ENCODE data around the gene LCP2.

Gene LCP2

DNA sequence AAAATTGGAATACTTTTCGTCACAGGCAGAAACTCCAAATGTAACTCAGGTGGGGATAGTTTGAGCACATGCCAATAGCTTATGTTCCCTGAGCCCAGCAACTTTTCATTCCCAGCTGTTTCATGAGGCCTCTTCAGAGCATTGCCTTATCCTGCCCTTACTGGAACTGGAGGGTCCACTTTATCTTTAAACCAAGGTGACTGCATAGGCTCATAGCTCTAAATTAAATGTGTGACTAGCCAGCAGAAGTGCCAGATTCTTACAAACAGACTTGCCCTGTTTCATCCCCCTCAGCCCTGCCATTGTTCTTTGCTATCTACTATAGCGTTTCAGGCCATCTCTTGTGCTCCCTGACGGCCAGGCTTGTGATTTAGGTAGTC is 8.1 kb upstream of the LCP2 start:
- TF ChIP-seq, protein P1, sequence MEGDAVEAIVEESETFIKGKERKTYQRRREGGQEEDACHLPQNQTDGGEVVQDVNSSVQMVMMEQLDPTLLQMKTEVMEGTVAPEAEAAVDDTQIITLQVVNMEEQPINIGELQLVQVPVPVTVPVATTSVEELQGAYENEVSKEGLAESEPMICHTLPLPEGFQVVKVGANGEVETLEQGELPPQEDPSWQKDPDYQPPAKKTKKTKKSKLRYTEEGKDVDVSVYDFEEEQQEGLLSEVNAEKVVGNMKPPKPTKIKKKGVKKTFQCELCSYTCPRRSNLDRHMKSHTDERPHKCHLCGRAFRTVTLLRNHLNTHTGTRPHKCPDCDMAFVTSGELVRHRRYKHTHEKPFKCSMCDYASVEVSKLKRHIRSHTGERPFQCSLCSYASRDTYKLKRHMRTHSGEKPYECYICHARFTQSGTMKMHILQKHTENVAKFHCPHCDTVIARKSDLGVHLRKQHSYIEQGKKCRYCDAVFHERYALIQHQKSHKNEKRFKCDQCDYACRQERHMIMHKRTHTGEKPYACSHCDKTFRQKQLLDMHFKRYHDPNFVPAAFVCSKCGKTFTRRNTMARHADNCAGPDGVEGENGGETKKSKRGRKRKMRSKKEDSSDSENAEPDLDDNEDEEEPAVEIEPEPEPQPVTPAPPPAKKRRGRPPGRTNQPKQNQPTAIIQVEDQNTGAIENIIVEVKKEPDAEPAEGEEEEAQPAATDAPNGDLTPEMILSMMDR (conservative IDR thresholded peaks at IDR 0.05; ENCODE audit: low read depth, low read length) = no peak
- DNase-seq (ENCODE audit: low read depth) = no peak
- no peak overlapping the region for H3K4me3 ChIP-seq (ENCODE audit: low read length)

DNA sequence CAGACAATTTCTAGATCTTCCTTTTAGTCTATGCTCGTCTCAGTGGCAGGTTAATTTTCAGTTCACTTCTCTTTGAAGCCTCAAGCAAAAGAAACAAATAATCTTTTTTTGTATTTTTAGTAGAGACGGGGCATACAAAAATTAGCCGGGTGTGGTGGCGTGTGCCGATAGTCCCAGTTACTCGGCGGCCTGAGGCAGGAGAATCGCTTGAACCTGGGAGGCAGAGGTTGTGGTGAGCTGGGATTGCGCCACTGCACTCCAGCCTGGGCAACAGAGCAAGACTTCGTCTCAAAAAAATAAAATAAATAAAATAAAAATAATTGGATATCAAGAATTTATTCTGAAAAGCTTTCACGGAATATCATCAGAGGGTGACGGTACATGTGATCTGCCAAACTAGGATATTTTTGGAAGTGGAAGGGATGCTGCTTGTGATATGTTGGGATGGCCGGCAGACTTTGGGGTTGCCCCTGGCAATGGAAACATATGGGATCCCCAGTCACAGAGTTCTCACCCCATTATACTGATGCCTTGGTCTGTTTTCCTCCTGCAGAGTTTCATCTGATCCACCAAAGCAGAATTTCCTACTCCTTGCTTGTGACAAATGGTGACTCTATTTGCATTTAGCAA is 7.6 kb upstream of the LCP2 start:
- no peak overlapping the region for H3K4me3 ChIP-seq (ENCODE audit: low read length)
- DNase-seq (ENCODE audit: low read depth) = no peak
- TF ChIP-seq, protein P1 (conservative IDR thresholded peaks at IDR 0.05; ENCODE audit: low read depth, low read length) = no peak

DNA sequence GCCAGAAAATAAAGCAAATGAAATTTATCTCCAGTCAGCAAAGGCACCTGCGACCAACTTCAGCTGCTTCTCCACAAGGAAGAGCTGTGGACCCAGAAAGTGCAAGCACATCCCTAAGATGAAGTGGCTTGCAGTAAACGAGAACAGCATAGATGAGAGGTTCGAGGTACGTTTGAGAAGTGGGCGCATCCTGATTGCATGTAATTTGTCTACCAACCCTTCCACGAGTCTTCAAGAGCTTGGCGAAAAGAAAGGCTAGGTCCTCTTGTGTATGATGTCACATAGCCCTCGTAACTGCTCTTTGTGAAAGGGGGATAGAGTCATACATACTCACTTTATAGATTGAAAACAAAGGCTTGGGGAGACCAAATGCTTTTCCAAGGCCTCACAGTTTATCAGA is 6.0 kb upstream of the LCP2 start:
- H3K4me3 ChIP-seq (ENCODE audit: low read length) = no peak overlapping the region
- DNase-seq (ENCODE audit: low read depth) = no peak
- TF ChIP-seq, protein P1 (conservative IDR thresholded peaks at IDR 0.05; ENCODE audit: low read depth, low read length) = no peak

DNA sequence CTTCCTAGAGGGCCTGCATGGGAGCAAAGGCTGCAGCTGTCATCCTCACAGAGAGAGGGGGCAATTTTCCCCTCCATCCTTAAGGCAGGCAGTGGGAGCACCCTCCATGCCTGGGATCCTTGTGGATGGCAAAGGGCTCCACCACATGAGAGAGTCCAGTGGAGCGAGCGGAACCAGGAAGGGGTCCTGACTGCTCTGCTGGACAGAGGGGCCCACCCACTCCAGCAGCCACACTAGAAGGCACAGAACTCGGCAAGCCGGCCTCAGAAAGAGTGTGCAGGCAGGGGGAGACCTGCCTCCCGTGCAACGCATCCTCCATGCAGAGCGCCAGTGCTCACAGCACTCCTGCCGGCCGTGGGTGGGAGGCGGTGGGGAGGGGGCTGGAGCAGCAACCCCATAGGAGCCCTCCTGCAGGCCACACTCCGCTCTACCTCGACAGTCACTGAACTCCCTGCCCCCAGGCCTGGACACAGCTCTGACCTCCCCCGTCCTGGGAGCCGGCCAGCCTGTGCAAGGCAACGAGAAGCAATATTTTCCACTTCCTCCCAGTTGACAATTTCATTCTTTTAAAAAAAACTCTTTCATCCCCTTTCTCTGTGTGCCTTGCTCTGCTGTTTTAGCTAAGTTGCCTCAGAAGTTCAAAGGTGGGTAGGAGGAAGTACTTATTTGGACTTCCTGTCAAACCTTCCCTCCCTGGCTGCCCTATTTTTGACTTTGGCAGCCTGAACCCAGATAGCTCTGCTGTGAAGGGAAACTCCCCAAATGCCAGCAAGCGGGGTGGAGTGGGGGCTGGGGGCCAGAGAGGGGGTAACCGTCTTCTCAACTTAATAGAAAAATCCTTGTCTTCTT is 5.3 kb upstream of the LCP2 start:
- TF ChIP-seq, protein P1 (conservative IDR thresholded peaks at IDR 0.05; ENCODE audit: low read depth, low read length) = no peak
- no peak for DNase-seq (ENCODE audit: low read depth)
- no peak overlapping the region for H3K4me3 ChIP-seq (ENCODE audit: low read length)

DNA sequence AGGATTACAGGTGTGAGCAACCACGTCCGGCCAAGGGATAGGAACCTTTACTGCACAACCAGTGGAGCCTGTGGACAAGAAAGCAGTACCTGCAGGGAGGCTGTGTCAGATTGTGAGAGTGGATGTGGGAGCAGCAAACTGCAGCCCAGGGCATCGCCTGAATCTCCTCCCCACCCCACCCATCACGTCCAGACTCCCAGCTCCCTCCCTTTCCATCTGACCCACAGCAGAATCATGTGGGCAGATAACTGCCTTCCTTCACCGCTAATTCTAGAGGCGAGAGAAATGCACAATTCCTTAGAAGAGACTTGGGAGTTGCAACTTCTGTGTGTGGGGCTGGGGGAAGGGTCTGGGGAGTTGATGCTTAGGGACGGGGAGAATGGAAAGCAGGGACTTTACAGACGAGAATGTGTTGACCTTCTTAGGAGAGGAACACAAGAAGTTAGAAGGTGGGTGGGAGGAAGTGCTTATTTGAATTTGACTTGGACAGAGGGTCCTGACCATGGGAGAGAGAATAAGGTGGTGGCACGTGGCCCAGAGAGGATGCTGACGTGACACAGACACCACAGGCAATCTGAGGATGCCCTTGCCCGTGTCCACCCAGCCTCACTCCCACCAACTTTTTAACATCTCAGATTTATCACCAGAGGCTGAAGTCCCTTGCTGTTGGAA is 4.5 kb upstream of the LCP2 start:
- TF ChIP-seq, protein P1 (conservative IDR thresholded peaks at IDR 0.05; ENCODE audit: low read depth, low read length) = no peak
- DNase-seq (ENCODE audit: low read depth) = no peak
- no peak overlapping the region for H3K4me3 ChIP-seq (ENCODE audit: low read length)

DNA sequence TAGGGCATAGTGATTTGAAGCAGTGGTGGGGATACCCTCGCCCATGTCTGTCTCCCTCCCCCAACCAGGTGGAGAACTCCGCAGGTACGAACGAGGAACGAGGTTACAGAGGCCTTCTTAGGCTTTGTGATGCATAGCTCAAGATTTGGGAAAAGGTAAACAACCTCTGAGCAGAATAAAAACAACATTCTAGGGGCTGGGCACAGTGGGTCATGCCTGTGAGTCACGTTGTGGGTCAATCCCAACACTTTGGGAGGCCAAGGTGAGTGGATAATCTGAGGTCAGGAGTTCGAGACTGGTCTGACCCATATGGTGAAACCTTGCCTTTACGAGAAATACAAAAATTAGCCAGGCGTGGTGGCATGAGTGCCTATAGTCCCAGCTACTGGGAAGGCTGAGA is 3.6 kb upstream of the LCP2 start:
- TF ChIP-seq, protein P1 (conservative IDR thresholded peaks at IDR 0.05; ENCODE audit: low read depth, low read length) = no peak
- H3K4me3 ChIP-seq (ENCODE audit: low read length) = no peak overlapping the region
- no peak for DNase-seq (ENCODE audit: low read depth)

Measured in retinal pigment epithelial cell (primary cell).